GM21717 (cell line): ENCODE measurements around the gene CPNE9.

Experiments
- ATAC-seq: cut with Tn5 transposase; IDR thresholded peaks from one replicate; pipeline ENCODE4 v1.9.1; 2021; ENCODE audit warnings: mild to moderate bottlenecking, moderate library complexity; ENCODE audit not compliant: unreplicated experiment

The CPNE9 gene

DNA sequence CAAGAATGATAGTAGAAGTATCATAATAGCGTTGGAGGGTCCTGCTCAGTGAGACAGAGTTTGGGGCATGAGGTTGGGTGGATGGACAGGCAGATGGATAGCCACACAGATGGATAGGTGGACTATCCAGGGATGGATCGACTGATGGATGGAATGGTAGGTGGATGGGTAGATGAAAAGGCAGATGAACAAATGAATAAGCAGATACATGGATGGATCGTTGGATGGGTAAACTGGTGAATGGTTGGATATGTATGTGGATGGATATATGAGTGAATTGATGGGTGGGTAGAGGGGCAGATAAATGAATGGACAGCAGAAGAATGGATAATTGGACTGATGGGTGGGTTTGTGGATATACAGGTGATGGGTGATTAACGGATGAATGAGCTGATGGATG lies 9.5 kb downstream of the CPNE9 start:
- ATAC-seq, result no peak

DNA sequence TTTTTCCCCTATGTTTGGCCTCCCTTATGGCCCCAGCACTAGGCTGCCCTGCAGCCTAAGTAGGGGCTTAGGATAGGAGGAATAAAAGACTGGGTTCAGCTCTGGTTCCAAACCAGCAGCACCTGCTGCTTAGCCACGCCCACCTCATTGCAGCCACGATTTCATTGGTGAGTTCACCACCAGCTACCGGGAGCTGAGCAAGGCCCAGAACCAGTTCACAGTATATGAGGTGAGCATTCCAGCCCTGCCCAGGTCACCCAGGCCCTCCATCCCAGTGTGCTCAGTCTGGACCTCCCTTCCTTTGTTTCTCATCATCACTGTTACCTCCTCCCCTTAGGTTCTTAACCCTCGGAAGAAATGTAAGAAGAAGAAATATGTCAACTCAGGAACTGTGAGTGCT lies 11.5 kb downstream of the CPNE9 start:
- ATAC-seq, result no peak

DNA sequence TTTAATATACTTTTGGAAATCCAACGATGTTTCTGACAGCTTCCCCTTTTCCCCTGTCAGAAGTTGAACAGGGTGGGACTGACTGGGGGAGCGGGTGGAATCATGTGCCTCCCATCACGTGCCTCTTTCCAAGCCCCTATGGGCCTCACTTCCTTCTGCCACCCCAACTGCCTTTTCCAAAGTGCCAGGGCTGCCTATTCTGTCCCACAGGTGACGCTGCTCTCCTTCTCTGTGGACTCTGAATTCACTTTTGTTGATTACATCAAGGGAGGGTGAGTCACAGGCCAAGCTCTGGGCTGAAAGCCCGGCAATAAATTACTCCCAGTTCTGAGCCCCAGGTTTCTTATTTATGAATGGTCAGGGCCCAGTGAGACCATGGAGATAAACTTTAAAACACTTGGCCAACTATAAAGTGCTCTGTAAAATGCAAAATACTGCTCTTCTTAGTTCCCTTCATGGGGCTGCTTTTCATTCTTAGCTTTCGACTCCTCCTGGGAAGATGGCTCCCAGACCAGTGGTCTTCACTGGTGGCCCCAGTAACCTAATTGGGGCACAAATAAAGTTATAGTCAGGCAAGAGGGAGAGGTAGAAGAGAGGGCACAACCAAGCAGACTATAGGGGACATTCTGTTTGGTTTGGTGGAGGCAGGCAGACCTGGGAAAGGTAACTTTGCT lies 12.3 kb downstream of the CPNE9 start:
- ATAC-seq, result no peak

DNA sequence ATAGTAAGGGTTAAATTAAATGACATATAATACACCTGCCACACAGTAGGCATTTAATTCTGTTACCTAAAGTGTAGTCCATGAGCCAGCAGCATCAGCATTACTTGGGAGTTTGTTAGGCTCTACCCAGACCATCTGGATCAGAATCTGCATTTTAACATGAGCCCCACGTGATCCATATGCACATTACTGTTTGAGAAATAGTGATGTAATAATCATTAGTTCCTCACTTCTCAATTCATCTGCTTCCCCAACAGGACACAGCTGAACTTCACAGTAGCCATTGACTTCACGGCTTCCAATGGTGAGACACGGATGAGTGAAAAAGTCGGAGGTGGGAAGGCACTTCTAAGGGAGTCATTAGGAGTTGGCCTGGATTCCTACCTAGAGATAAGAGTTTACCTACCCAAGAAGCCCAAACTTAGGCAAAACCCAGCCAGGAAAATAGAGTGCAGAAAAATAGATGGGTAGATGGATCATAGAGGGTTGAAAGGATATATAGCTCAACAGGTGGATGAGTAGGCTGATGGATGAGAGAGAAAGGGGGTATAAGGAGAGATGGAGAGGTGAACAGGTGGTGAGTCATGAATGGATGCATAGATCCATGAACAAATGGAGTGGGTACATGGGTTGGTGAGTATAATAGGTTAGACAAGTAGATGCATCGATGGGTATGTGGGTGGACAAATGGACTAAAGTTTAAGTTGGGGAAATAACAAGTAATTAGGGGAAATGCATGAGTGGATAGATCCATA lies 13.3 kb downstream of the CPNE9 start:
- no peak for ATAC-seq

DNA sequence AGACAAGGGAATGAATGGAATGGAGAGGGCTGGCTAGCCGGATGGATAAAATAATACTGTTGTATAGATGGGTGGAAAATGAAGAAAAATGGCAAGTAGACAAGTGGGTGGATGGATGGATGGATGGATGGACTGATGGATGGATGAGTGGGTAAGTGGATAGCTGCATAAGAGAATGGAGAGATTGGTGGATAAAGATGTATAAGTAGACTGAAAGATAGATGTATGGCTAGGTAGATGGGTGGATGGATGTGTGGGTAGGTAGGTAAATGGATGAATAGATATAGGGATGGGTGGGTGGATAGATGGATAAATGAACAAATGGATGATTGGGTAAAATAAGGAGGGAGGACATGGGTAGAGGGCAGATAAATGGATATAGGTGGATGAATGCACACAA lies 13.9 kb downstream of the CPNE9 start:
- ATAC-seq, result no peak

DNA sequence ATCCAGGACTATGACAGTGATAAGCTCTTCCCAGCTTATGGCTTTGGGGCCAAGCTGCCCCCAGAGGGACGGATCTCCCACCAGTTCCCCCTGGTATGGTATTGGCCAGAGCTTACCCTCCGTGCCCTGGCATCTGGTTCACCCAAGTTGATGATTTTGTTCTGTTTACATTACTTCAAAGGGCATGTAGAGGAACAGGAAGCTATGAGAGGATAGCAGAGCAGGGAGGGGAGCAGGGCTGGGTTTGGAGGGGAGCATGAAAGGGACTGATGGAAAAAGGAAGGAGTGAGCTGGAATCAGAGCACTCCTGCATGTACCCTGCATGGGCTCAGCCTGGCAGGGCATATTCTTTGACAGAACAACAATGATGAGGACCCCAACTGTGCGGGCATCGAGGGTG lies 14.5 kb downstream of the CPNE9 start:
- ATAC-seq, result no peak

DNA sequence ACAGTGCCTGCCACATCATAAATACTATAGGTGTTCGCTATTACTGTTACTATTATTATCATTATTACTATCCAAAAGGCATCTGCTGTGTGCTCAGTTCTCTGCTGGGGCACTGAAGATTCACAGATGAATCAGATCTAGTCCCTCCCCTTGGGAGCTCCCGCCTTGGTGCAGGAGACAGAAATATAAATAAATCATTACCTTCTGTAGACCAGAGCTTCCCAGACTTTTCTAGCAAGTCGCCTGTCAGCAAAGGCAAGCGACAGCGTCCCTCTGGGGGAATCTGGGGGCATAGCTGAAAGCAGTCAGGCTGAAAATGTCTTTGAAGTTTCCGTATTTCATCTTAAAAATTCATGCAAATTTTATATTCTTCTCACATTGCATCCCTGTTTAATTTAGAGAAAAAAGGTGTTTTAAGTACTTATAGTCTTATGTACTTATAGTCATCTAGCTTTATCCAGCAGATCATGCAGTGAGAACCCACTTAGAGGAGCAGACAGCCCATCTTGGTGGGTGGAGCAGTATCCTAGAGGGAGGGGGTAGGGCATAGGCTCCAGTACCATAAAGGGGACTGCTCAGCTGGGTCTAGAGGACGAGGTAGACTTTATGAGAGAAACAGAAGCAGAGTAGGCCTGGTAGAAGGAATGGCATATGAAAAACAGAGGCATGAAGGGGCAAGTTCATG lies 17.5 kb downstream of the CPNE9 start:
- ATAC-seq, result no peak

DNA sequence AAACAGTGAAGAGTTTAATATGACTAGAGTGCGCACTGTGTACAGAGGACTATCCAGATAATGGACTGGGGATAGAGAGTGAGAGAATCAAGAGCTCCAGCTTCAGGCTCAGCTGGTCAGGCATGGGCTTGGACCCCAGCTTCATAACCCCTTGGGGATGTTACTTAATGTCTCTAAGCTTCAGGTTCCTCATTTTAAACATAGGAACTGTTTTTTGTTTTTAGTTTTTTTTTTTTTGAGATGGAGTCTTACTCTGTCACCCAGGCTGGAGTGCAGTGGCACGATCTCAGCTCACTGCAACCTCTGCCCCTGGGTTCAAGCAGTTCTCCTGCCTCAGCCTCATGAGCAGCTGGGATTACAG lies 18.0 kb downstream of the CPNE9 start:
- no peak for ATAC-seq

DNA sequence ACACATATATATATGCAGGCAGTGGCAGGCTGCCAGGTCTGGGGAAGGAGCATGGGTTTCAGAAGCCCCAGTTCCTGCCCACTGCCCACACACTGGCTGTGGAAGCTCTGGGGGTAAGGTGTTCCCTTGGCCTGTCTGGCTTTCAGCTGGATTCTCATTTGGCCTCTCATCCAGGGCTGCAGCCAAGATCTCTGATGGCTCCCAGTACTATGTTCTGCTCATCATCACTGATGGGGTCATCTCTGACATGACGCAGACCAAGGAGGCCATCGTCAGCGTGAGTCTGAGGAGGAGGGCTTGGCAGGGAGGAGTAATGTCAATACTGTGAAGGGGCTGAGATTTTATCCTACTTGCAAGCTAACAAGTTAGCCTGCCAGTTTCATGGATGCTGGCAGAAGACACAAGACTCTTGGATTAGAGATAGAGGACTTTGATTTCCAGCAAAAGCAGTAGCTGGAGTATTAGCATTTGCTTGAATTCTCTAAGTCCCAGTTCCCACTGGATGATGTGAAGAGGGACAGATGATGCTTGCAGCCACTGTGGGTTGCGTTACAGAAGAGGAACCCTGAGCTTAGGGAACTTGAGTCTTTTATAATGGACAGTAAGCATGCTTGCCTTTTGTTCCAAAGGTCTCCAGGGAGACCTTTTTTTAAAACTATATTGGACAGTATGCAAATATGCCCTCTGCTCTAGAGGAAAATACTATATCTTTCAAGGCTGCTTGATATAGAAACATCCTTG lies 22.3 kb downstream of the CPNE9 start:
- no peak for ATAC-seq

DNA sequence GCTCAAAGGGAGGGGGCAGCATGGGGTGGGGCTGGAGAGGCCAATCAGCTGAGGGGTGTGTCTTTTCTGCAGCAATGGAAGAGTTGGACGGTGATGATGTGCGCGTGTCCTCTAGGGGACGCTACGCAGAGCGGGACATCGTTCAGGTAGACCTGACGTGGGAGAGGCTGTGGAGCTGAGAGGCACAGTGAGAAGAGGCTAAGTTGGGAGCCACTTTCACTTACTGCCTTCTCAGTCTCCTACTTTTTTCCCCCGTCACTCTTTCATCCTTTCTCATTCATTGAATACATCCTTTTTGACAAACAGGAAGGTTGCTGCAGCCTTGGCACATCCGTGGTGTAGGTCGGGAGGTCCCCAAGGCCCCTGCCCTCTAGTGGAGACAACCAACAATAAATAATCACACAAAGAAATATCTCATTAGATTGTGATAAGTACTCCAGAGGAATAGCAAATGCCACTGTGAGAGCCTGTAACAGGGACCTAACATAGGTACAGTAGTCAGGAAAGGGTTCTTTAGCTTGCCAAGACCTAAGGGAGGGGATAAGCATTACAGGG lies 23.5 kb downstream of the CPNE9 start:
- ATAC-seq, result no peak

DNA sequence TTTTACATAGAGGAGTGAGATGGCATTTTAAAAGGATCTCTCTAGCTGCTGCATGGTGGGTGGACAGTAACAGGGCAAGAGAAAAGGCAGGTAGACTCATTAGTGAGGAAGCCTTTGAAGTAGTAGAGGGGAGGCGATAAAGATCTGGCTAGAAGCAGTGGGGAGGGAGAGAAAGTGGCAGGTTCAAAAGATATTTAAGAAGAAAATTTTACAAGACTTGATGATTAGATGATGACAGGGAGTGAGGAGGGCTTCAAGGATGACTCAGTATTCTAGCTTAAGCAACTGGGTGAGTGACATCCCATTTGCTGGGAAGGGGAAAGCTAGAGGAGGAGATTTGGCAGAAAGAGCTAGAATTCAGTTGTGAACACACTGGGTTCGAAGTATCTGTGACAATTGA lies 24.1 kb downstream of the CPNE9 start:
- no peak for ATAC-seq

DNA sequence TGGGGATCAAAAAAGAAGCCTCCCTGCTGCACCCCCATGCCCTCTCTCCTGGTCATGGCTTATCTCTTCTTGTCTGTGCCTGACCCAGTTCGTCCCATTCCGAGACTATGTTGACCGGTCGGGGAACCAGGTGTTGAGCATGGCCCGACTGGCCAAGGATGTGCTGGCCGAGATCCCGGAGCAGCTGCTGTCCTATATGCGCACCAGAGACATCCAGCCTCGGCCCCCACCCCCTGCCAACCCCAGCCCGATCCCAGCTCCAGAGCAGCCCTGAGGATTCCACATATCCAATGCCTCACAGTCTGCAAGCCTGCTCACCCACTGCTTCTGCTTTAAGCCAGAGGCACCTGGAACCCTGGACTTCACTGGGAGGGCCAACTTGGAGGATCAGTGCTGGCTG lies 25.8 kb downstream of the CPNE9 start:
- no peak for ATAC-seq

DNA sequence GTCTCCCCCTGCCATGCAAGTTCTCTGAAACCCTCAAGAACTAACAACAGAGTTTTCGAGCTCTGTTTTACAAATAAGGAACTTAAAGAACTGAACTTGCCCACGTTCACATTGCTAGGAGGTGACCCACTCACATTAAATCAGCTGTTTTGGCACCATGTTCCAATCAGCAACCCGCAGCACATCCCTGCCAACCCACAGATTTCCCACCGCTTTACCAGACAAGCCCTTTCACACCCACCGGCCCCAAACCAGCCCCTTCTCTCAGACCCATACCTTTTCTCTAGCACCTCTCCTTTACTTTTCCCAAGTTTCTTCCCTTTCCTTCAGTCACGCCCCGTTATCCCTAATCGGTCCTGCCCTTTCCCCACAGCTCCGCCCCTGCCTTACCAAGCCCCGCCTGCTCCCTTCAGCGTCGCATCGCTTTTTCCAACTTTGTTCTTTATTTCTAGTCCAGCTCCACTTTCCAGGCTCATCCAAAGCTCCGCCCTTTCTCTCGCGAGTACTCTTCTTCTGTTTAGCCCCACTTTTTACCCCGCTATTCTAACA lies 27.1 kb downstream of the CPNE9 start:
- ATAC-seq, result peak; percentile 43

DNA sequence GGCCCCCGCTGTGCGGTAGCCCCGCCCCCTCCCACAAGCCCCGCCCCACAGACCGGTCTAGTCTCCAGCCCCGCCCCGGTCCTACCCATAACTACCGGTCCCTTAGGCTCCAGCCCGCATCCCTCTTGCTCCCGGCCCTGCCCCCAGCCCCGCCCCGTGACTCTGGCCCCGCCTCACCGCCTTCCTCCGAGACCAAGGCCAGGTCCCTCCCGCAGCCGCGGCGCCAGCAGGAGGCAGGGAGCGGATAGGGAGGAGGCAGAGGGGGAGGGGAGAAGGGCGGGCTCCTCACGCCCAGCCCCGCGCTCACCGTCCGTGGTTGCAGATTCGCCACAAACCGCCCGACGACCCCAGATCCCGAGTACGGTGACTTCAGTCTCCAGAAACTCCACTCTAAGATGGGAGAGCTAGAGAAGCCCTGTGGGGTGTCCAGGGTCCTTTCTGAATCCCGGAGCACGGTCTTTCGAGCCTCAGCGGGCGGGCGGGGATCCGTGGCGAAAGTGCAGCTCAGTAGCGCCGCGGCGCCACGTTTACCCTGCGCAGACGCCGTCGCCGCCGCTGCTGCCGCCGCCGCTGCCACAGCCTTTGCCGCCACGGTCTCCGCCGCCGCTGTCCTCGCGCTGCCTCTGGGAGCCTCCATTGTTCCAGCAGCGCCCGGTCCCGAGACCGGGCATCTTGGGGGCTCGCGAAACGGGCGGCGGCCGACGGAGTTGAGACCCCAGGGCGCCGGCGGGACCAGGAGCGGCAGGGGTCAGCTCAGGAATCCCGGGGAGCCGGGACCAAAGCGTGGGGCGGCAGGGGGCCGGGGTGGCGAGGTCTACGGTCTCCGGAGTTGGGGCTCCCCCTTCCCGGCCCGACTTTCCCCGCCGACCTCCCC lies 27.8 kb downstream of the CPNE9 start, which contains the start of gene BRPF1:
Gene BRPF1, plus strand, starts transcription at position 530 of the 874 bp plus-strand sequence. CDS start 2,406 bp downstream, outside the sequence.
- ATAC-seq, result peak; percentile 91

DNA sequence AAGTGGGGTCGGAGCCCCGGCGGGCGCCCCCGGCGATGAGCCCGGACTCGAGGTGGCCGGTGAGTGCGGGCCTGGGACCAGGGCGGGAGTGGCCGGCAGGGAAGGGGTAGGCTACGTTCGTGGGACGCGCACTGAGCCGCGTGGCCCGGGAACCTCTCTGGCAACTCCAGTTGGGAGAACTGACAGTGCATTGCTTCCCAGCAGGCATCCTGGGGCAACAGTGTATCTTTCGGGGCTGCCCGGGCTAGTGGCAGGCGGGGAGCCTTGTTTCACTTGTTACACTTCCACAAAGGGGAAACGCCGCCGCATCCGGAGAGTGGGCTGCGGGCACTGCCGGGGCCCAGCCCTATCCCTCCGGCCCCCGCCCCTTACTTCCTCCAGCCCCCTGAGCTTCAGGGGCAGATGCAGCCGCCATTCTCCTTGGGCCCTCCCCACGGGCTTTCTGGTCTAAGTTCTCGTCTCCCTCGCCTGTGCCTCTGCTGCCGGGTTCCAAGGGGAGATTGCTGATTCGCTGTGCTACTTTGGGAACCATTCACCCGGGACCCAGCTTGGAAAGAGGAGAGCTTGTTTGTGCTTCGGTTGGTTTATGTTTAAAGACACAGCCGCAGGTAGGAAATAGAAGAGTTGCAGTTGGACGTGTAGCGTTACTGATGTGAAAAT lies 28.6 kb downstream of the CPNE9 start:
- peak; percentile 8 for ATAC-seq

DNA sequence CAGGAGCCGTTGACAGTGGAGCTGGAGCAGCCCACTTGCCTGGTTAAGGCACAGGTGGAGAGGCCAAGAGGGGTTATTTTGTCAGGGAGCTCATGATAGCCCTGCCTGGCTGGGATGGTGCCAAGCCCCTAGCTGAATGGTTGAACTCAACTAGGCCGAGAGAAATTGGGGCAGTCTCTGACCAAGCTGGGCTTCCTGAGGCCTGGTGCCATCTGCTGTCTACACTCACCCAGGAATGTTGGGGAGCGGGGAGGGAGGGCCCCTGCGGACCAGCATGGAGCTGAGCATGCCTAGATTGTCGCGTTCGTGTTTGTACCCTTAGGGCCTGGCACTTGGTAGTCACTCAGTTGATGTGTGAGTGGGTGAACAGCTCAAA lies 29.1 kb downstream of the CPNE9 start:
- ATAC-seq, result no peak

DNA sequence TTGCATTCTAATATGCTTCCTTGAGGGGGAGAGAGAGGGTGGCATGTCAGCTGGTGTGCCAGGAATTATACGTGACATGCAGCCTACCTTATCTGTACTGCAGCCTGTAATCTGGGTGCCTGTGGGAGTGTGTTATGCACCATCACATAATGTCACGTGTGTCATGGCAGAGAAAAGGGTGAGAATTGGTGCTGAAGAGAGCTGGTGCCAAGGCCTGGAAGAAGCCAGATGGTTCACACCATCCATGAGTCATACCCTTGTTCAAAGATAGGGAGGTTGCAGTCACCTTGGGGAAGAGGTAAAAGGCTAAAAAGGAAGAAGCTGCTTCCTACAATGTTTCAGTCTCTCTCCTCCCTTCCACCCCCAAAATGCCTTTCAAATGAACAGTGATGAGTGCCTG lies 33.2 kb downstream of the CPNE9 start:
- ATAC-seq, result no peak

DNA sequence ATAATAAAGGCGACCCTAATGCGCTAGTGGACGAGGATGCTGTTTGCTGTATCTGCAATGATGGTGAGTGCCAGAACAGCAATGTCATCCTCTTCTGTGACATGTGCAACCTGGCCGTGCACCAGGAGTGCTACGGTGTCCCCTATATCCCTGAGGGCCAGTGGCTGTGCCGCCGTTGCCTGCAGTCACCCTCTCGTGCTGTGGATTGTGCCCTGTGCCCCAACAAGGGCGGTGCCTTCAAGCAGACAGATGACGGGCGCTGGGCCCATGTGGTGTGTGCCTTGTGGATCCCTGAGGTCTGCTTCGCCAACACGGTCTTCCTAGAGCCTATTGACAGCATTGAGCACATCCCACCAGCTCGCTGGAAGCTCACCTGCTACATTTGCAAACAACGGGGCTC lies 35.5 kb downstream of the CPNE9 start:
- ATAC-seq, result no peak

DNA sequence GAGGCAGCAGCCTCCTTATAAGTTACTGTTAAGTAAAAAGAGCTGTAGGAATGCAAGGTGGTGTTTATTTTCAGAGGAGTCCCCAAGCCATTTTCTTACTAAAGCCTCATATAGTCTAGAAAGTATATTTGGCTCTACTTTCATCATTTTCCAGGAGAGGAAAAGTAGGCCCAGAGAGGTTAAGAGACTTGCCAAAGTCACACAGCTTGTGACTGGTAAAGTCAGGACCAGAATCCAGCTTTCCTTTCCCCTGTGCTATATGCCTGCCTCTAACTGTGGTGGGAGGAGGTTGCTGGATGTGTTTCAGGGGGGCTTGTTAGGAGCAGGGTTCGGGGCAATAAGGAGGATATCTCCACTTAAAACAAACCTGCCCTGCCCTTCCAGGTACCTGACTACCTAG lies 38.9 kb downstream of the CPNE9 start:
- no peak for ATAC-seq
